Activated T-helper 1 cell treated with Interleukin-2 at 50 U/mL for 16 hours (primary cell): ENCODE data around the gene WDCP.
"Not testable (repeated sequence)": the region's sequence is repeated elsewhere in the genome, so short reads cannot be mapped to it uniquely, and the experiment has no call there.

ENCODE experiments used
- DNase-seq: peaks from one replicate; pipeline ENCODE4 v3.0.0-alpha.2; 2020; ENCODE audit warnings: low read depth

The WDCP gene

GRCh38 chr2:24021122-24021998 lies 25.8 kb downstream of the WDCP start:
- no peak for DNase-seq

GRCh38 chr2:24020244-24020643 lies 26.9 kb downstream of the WDCP start:
- no peak for DNase-seq

GRCh38 chr2:24019729-24020128 lies 27.5 kb downstream of the WDCP start:
- DNase-seq = no peak

- no peak for DNase-seq
Observed at GRCh38 chr2:24018241-24018640, 28.9 kb downstream of the WDCP start.

GRCh38 chr2:24017711-24018110 lies 29.5 kb downstream of the WDCP start:
- DNase-seq = no peak

- DNase-seq = no peak
Observed at GRCh38 chr2:24016853-24017703, 30.1 kb downstream of the WDCP start.

- DNase-seq = no peak
Observed at GRCh38 chr2:24016376-24016761, 30.8 kb downstream of the WDCP start.

- DNase-seq = no peak
Observed at GRCh38 chr2:24015562-24016375, 31.4 kb downstream of the WDCP start.

- not testable (repeated sequence) for DNase-seq
Observed at GRCh38 chr2:24014902-24015301, 32.3 kb downstream of the WDCP start.

GRCh38 chr2:24012521-24013188 lies 34.5 kb downstream of the WDCP start:
- DNase-seq = no peak

GRCh38 chr2:24011250-24012104 lies 35.7 kb downstream of the WDCP start:
- no peak for DNase-seq

GRCh38 chr2:24010477-24011249 lies 36.5 kb downstream of the WDCP start:
- DNase-seq = no peak

GRCh38 chr2:24009680-24010476 lies 37.3 kb downstream of the WDCP start, which contains the start of gene MFSD2B:
TSS of gene MFSD2B (plus strand) at chr2:24010085. CDS start at chr2:24010097, 12 bp downstream.
- DNase-seq = no peak

GRCh38 chr2:24009367-24009679 lies 37.9 kb downstream of the WDCP start:
- DNase-seq = no peak

GRCh38 chr2:24008672-24009366 lies 38.4 kb downstream of the WDCP start:
- no peak for DNase-seq

GRCh38 chr2:24007693-24008092 lies 39.5 kb downstream of the WDCP start:
- DNase-seq = no peak

- DNase-seq = no peak
Observed at GRCh38 chr2:23994567-23994966, 52.6 kb downstream of the WDCP start.

GRCh38 chr2:23993736-23994269 lies 53.4 kb downstream of the WDCP start:
- no peak for DNase-seq
